Activated CD8-positive, alpha-beta memory T cell treated with anti-CD3 and anti-CD28 coated beads, Interleukin-2, amount 50 U/mL, for 1 hour (primary cell): ENCODE measurements around the gene XKR7.

Experiments
- DNase-seq: peaks from one replicate; pipeline ENCODE4 v3.0.0-alpha.2; 2020; ENCODE audit errors: extremely low read depth

XKR7 gene

GRCh38 chr20:31945319-31945718 lies 22.6 kb upstream of the XKR7 start:
- no peak for DNase-seq

GRCh38 chr20:31945785-31946184 lies 22.2 kb upstream of the XKR7 start:
- no peak for DNase-seq

DNA sequence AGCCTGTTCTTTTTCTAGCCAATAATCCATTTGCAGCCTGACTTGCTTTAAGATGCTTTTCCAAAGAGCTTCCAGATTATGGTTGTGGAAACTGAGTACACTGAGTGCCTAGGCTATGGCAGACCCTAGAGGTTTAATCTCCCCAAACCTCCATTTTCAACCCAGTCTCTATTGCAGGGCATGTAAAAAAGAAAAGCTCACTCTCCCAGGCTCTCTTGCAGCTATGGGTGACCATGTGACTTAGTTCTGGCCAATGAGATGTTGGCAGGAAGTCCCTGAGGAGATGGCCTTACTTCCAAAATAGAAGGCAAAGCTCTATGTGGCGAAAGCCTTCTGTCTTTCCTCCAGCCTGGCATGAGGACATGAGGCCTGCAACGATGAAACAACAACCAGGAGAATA lies 19.9 kb upstream of the XKR7 start:
- no peak for DNase-seq

DNA sequence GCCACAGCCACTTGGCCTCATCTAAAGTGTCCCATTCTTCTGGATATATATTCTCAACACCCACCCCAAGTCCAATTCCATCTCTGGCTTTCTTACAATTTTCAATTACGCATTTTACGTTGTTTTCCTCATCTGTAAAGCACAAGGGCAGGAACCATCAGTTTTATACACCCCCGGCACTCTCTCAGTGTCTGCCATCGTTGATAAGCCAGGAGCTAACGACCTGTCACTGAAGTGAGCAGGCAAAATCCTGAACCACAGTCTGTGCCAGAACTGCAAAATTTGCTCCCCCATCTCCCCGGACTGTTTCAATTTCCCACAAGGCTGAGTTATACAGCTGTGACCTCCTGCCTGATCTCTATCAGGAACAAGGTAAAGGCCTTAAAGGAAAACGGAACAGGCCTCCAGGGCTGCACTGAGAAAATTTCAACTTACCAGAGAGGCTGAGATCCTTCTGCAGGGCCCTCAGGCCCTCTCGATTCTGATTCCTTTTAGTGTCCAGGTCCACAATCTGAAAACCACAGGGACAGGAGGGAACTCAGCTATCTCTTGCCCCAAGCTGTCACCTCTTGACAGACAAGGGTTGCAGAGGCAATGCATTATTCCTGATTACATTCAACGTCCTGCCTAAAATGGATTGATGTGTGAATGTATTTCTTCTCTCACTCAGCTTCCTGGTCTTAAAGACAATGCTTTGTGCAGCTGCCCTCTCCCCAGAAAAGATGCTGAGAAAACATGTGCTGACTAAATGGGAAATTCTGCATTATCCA lies 17.9 kb upstream of the XKR7 start:
- no peak for DNase-seq

- no peak for DNase-seq
These were observed 16.8 kb upstream of the XKR7 start for GRCh38 chr20:31951203-31951529.

GRCh38 chr20:31951530-31952453 lies 16.2 kb upstream of the XKR7 start, which contains the start of gene PDRG1:
PDRG1 (minus strand) TSS chr20:31952046; CDS start chr20:31951961, 85 bp downstream.
- DNase-seq: peak; percentile 86

DNA sequence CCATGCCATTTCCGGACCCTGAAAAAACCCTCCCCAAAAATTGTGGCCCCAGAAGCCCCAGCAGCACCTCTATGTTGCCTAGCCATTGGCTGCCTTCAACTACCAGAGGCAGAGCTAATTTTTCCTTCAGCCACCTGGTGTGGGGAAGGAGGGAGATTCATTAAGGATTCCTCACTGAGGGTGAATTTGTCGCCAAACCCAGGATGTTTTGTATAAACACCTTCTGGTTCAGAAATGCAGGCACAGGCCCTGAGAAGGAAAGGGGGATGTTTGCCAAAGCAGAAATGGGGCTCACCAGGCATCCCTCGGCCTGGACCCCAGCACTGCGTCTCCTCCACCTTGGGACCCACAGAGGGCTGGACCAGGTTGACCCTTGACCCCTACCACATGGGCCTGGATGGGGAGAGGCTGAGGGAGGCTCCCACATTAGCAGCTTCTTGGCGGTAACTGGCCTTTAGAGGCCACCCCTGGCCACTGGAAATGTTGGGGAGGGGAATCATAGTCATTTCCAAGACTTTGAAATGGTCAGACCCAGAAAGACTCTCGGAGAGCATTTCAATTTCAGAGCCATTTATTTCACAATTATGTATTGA lies 14.3 kb upstream of the XKR7 start:
- DNase-seq: no peak

DNA sequence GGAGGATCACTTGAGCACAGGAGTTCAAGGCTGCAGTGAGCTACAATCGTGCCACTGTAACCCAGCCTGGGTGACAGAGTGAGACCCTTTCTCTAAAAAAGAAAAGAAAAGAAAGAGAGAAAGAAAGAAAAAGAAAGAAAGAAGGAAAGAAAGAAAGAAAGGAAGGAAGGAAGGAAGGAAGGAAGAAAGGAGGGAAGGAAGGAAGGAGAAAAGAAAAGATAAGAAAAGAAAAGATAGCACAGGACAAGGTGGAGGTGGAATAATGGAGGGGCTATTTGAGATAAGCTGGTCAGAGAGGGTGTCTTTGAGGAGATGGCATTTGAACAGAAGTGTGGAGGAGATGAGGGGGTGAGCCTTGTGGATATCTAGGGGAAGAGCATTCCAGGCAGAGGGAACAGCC lies 13.5 kb upstream of the XKR7 start:
- no peak for DNase-seq

GRCh38 chr20:31956556-31957526 lies 11.1 kb upstream of the XKR7 start:
- no peak for DNase-seq

DNA sequence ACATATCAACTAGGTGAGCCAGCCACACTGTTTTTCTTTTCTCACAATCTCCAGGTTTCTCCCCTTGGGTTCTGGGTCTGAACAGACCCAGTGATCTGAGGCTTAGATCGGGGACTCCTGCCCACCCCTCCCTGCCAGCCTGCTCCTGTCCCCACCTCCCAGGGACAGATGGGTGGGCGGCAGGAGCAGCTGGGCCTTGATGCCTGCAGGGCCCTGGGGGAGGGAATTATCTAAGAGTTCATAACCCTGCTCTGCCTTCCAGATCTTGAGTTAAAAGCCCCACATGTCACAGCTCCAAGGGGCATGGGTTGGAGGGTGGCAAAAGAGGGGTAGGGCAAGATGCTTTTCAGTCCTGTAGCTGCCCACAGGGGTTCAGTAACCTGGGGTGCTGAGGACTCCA lies 5.2 kb upstream of the XKR7 start:
- DNase-seq: no peak

GRCh38 chr20:31963889-31964288 lies 4.1 kb upstream of the XKR7 start:
- DNase-seq: no peak

DNA sequence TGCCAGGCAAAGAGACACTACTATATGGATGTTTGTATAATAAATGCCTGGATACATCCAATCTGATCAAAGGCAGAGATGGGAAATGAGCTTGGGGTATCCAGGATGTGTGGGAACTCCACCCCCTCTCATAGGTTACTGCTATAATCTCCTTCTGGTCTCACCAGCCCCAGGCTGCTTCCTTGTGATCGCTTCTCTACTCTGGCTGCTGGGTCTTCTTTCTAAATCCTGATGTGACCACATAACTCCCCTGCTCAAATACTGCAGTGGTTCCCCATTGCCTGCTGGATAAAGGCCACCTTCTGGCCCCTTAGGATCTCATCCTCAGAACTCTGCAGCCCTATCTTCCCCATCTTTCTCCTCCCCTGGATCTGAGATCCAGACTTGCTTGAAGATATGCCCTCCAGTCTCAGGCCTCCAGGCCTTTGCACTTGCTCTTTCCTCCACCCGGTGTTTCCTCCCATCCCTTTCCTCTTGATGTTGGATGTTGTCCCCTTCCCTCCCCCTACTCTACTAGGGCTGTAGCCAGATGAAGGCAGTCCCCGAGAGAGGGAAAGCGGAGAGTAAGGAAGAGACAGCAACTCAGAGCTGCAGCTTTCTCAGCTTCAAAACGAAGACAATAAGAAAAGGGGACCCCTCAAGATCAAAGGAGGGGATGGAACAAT lies 828 bp upstream of the XKR7 start:
- no peak for DNase-seq

DNA sequence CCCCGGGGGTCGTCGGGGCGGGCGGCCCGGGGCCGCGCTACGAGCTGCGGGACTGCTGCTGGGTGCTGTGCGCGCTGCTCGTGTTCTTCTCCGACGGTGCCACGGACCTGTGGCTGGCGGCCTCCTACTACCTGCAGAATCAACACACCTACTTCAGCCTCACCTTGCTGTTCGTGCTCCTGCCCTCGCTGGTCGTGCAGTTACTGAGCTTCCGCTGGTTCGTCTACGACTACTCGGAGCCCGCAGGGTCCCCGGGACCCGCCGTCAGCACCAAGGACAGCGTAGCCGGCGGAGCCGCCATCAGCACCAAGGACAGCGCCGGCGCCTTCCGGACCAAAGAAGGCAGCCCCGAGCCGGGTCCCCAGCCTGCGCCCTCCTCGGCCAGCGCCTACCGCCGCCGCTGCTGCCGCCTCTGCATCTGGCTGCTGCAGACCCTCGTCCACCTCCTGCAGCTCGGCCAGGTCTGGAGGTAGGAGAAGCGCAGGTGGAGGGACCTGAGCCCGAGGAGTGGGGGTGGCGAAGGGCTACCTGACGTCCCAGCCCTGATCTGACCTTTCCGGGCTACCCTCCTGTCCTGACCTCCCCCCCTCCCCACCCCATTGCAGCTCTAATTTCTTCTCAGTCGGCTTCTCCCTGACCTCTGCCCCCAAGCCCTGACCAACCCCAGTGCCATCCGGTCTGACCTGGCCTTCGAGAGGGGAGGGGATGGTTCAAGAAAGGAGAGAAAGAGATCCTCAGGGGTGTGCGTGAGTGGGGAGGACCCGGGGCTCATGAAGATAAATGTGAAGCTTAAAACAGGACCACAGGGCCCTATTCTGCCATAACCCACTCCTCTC lies 558 bp downstream of the XKR7 start:
- DNase-seq: no peak

DNA sequence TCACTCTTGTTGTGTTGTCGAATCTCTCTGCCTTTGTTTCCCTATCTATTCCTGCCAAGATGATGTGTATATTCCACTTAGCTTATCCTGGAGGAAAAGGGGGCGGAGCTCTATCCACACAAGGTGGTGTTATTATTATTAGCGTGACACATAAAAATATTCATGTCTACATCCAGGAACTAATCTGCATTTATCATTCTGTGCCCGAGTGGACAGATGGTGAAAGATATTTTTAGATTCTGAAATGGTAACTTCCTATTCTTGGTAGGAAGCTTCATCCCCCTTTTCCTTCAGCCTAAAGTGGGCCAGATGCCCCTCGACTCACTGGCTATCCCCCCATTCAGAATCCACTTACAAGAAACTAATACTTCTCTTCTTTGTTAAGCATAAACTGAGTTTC lies 2.0 kb downstream of the XKR7 start:
- DNase-seq: no peak

GRCh38 chr20:31972471-31973021 lies 4.6 kb downstream of the XKR7 start:
- no peak for DNase-seq

DNA sequence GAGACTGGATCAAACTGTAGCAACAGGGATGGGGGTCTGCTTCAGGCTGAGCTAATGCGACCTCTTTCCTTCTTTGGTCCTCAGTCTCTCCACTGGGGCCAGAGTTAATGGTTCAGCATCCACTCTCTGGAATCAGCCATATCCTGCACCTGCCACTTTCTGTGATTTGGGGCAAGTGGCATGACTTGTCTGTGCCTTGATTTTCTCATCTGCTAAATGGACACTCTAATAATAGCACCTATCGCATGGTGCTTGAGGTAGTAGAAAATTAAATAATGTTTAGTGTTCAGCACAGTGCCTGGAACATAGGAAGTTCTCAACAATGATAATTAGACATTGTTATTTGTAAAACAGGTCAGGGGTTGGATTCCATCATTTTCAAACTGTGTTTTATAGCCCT lies 6.3 kb downstream of the XKR7 start:
- no peak for DNase-seq

- no peak for DNase-seq
These were observed 7.1 kb downstream of the XKR7 start for GRCh38 chr20:31974951-31975487.

DNA sequence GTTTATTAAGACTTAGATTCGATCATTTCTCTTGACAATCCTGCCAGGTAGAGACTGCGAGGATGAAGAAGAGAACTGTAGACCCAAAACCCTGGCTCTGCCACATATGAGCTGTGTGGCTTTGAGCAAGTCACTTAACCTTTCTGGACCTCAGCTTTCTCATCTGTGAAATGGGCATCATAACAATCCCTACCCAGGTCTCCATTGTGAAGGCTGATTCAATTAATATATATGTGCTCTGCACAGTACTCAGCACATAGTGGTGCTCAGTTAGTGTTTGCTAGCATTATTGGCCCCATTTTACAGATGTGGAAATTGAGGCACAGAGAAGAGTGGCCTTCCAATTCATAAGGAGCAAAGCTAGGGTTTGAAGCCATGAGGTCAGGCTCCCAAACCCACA lies 7.9 kb downstream of the XKR7 start:
- DNase-seq: no peak

GRCh38 chr20:31977080-31977479 lies 9.1 kb downstream of the XKR7 start:
- DNase-seq: no peak
